CD4-positive, alpha-beta memory T cell (primary cell): ENCODE measurements around the gene SPEM2. TPM values are rescaled to one million over a fixed set of nuclear protein-coding genes. Genes with fewer than 3 reads are reported as not detected.

Experiments
- CTCF ChIA-PET: fragments of 350-600 bp; sonication (Branson Sonifier 250); formaldehyde crosslinking; loops from one replicate; lab custom pipeline; 2021; ENCODE audit warnings: inconsistent platforms; ENCODE audit not compliant: partially characterized antibody; lab: Charles Lee
- POLR2A ChIA-PET: fragments of 350-600 bp; sonication (Branson Sonifier 250); formaldehyde crosslinking; loops from one replicate; lab custom pipeline; 2021; ENCODE audit not compliant: partially characterized antibody; lab: Charles Lee
- DNase-seq, 5 donors: peaks; one replicate each; pipeline versions ENCODE4 v3.0.0 to v3.0.0-alpha.2; 2020 to 2022; ENCODE audit warnings: mixed read lengths in 1 of 5
- H3K27ac ChIP-seq: one replicate; pipeline ENCODE4 v1.7.0; 2013; ENCODE audit warnings: low read depth, low read length
- H3K27me3 ChIP-seq: 2 replicates; pipeline ENCODE4 v1.7.0; 2013; ENCODE audit warnings: mild to moderate bottlenecking, low read length, moderate library complexity; ENCODE audit not compliant: insufficient read depth
- H3K36me3 ChIP-seq: 2 replicates; pipeline ENCODE4 v1.7.0; 2013; ENCODE audit warnings: mild to moderate bottlenecking, low read length, moderate library complexity; ENCODE audit not compliant: insufficient read depth
- H3K4me1 ChIP-seq: 2 replicates; pipeline ENCODE4 v1.7.0; 2013; ENCODE audit warnings: mild to moderate bottlenecking, low read length, moderate library complexity; ENCODE audit not compliant: insufficient read depth
- H3K4me3 ChIP-seq, 2 donors: one replicate each; pipeline ENCODE4 v1.7.0; 2013; ENCODE audit warnings: low read length in 2 of 2, mild to moderate bottlenecking in 1 of 2
- H3K9me3 ChIP-seq, 2 donors: one replicate each; pipeline ENCODE4 v1.7.0; 2013; ENCODE audit warnings: low read length in 2 of 2, control low read depth in 1 of 2; ENCODE audit not compliant: control insufficient read depth in 1 of 2
- H3K27ac Mint-ChIP-seq, 7 donors: one replicate each; pipeline ENCODE4 v1.8.0; 2020 to 2021; ENCODE audit warnings: mixed read lengths in 7 of 7, mild to moderate bottlenecking in 6 of 7, inconsistent platforms in 3 of 7, moderate library complexity in 3 of 7
- H3K27me3 Mint-ChIP-seq, 2 donors: one replicate each; pipeline ENCODE4 v1.8.0; 2020 to 2021; ENCODE audit warnings: mixed read lengths in 2 of 2
- H3K36me3 Mint-ChIP-seq, 2 donors: one replicate each; pipeline ENCODE4 v1.8.0; 2020 to 2021; ENCODE audit warnings: mixed read lengths in 2 of 2, inconsistent platforms in 1 of 2, mild to moderate bottlenecking in 1 of 2
- H3K4me1 Mint-ChIP-seq, 4 donors: one replicate each; pipeline ENCODE4 v1.8.0; 2020 to 2021; ENCODE audit warnings: mixed read lengths in 4 of 4, mild to moderate bottlenecking in 1 of 4
- H3K4me3 Mint-ChIP-seq, 8 donors: one replicate each; pipeline ENCODE4 v1.8.0; 2020 to 2021; ENCODE audit warnings: mixed read lengths in 8 of 8, mild to moderate bottlenecking in 7 of 8, moderate library complexity in 6 of 8, inconsistent platforms in 3 of 8
- H3K9me3 Mint-ChIP-seq, 8 donors: one replicate each; pipeline ENCODE4 v1.8.0; 2020 to 2021; ENCODE audit warnings: mixed read lengths in 8 of 8, mild to moderate bottlenecking in 5 of 8, inconsistent platforms in 3 of 8, moderate library complexity in 1 of 8
- intact Hi-C: fragments of 100-400 bp; cut with micrococcal nuclease; formaldehyde crosslinking; loops from one replicate; pipeline ENCODE4 v1.15.1; 2023
- polyA plus RNA-seq, 2 donors: library from polyadenylated mRNA; unstranded; fragments of 300-500 nt; fragmentation: Illumina TruSeq; gene quantifications; one replicate each; pipeline ENCODE4 v1.2.3, GENCODE V29; 2021
- total RNA-seq, 2 experiments: library from RNA; stranded (reverse); gene quantifications; one replicate each; pipeline ENCODE4 v1.2.3, GENCODE V29; 2021

Gene SPEM2
- total and polyA plus RNA-seq, 4 experiments from 2014 or later: not detected

DNA sequence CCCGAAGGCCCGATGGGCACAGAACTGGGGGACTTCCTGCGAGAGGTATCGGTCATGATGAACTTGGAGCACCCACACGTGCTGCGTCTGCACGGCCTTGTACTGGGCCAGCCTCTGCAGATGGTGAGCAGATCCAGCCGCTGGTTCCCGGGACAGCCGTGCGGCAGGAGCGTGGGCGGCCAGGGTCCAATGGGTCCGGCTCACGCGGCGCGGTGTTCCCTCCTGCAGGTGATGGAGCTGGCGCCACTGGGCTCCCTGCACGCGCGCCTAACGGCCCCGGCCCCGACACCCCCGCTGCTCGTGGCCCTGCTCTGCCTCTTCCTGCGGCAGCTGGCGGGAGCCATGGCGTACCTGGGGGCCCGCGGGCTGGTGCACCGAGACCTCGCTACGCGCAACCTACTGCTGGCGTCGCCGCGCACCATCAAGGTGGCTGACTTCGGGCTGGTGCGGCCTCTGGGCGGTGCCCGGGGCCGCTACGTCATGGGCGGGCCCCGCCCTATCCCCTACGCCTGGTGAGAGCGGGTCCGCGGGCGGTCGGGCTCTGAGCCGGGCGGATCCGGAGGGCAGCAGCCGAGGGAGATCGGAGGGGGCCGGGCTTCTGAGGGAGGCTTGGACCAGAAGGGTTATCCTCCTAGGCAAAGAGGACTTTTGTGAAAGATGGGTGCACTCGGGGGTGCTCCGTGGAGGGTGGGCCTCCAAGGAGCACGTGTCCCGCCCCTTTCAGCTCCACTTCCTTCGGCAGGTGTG, 41.5 kb upstream of the SPEM2 start:
- intact Hi-C loops: loop anchor here (1.0 kb wide), 3 partner anchors 10 to 51 kb away; partner anchors contain the start of genes PLSCR3, TMEM102 and TMEM256
- ChIA-PET CTCF (interaction anchor here (1.1 to 2.2 kb wide), 4 partner anchors 20 to 200 kb away, joined by 3 to 8 read pairs (median 4); partner anchors contain the start of genes MPDU1 and TMEM256), POLR2A (interaction anchor here (0.6 to 6.8 kb wide), 30 partner anchors 9 to 302 kb away, joined by 3 to 69 read pairs (median 6); partner anchors contain the start of genes ACAP1, CHRNB1, FGF11 and FXR2)
- H3K36me3 Mint-ChIP-seq: peaks cover 7 to 19% of the 10 kb centered on the region in 2 donors
- peak; percentile 82 to 87 (median 84) for DNase-seq
- peak overlapping the region; percentile 88 to 97 (median 94) for H3K27ac Mint-ChIP-seq
- H3K27me3 Mint-ChIP-seq: peaks cover 28 to 32% of the 10 kb centered on the region in 2 donors
- Histone ChIP-seq H3K4me1 (peaks cover 16% of the 10 kb centered on the region), H3K4me3 (peak overlapping the region; percentile 42 to 86), H3K36me3 (peaks cover 6% of the 10 kb centered on the region), H3K27ac (peak overlapping the region; percentile 72), H3K9me3 (no peaks in the 10 kb centered on the region), H3K27me3 (peaks cover 9% of the 10 kb centered on the region)
- H3K4me1 Mint-ChIP-seq: peaks cover 8 to 28% (median 13%) of the 10 kb centered on the region in 4 donors
- H3K9me3 Mint-ChIP-seq: peaks cover 0 to 6% (median 0%) of the 10 kb centered on the region in 8 donors
- peak overlapping the region; percentile 80 to 87 (median 82) for H3K4me3 Mint-ChIP-seq

DNA sequence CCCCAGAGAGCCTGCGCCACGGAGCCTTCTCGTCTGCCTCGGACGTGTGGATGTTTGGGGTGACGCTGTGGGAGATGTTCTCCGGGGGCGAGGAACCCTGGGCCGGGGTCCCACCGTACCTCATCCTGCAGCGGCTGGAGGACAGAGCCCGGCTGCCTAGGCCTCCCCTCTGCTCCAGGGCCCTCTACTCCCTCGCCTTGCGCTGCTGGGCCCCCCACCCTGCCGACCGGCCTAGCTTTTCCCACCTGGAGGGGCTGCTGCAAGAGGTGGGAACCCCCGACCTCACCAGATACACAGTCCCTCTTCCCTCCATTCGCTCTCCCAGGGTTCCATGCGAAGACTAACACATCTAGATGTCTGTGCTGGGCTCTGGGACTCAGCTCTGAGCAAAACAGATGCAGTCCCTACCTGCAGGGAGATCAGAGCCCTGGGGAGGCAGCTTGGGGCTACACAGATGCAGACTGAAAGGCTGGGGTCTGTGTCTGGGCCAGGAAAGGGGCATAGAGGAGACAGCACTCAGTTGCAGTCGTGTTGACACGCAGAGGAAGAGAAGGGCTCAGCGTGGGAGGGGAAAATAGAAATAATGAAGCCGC, 40.8 kb upstream of the SPEM2 start:
- peaks cover 22 to 26% of the 10 kb centered on the region in 2 donors for H3K27me3 Mint-ChIP-seq
- Histone ChIP-seq H3K9me3 (no peaks in the 10 kb centered on the region), H3K36me3 (peaks cover 13% of the 10 kb centered on the region), H3K27me3 (peaks cover 9% of the 10 kb centered on the region), H3K4me1 (peaks cover 19% of the 10 kb centered on the region), H3K4me3 (peak overlapping the region; percentile 42 to 86), H3K27ac (peak overlapping the region; percentile 72)
- ChIA-PET CTCF (interaction anchor here (1.1 to 2.2 kb wide), 4 partner anchors 19 to 199 kb away, joined by 3 to 8 read pairs (median 4); partner anchors contain the start of genes MPDU1 and TMEM256), POLR2A (interaction anchor here (0.6 to 6.8 kb wide), 28 partner anchors 9 to 302 kb away, joined by 3 to 69 read pairs (median 6); partner anchors contain the start of genes ACAP1, FGF11, FXR2 and GPS2)
- DNase-seq: no peak
- H3K9me3 Mint-ChIP-seq: peaks cover 0 to 1% (median 0%) of the 10 kb centered on the region in 8 donors
- peaks cover 8 to 32% (median 13%) of the 10 kb centered on the region in 4 donors for H3K4me1 Mint-ChIP-seq
- intact Hi-C loops: loop anchor here (1.0 kb wide), 3 partner anchors 10 to 51 kb away; partner anchors contain the start of genes PLSCR3, TMEM102 and TMEM256
- peak overlapping the region; percentile 88 to 97 (median 94) for H3K27ac Mint-ChIP-seq
- H3K36me3 Mint-ChIP-seq: peaks cover 6 to 26% of the 10 kb centered on the region in 2 donors
- H3K4me3 Mint-ChIP-seq: peak overlapping the region; percentile 80 to 87 (median 82)

DNA sequence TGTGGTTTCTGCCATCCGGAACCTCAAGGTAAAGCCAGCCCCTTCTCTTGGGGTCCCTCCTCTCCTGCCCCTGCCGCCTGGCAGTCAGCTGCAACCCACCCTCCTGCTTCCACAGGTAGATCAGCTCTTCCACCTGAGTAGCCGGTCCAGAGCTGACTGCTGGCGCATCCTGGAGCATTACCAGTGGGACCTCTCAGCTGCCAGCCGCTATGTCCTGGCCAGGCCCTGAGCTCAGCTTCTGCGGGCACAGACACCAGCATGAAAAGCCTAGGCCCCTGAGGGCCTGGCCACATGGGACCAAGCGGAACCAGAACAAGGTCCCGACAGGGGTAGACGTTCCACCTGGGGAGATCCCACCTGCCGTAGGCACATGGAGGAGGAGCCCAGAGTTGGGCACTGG, 36.6 kb upstream of the SPEM2 start:
- Mint-ChIP-seq H3K27me3 (no peaks in the 10 kb centered on the region), H3K9me3 (no peaks in the 10 kb centered on the region), H3K4me1 (peaks cover 11 to 53% (median 32%) of the 10 kb centered on the region in 4 donors), H3K4me3 (no peak overlapping the region), H3K27ac (no peak overlapping the region), H3K36me3 (peaks cover 34 to 56% of the 10 kb centered on the region in 2 donors)
- ChIA-PET POLR2A (interaction anchor here (1.1 to 6.8 kb wide), 4 partner anchors 9 to 38 kb away, joined by 3 to 69 read pairs (median 8); partner anchors contain the start of gene TMEM256), CTCF (interaction anchor here (0.7 to 3.3 kb wide), 2 partner anchors 33 to 47 kb away, joined by 4 to 14 read pairs; partner anchors contain the start of gene TMEM95)
- no peaks in the 10 kb centered on the region for H3K9me3 ChIP-seq
- intact Hi-C loops: no loop called here
- peaks cover 51% of the 10 kb centered on the region for H3K4me1 ChIP-seq
- no peak for DNase-seq
- no peak overlapping the region for H3K4me3 ChIP-seq
- peaks cover 42% of the 10 kb centered on the region for H3K36me3 ChIP-seq
- no peak overlapping the region for H3K27ac ChIP-seq
- H3K27me3 ChIP-seq: no peaks in the 10 kb centered on the region

DNA sequence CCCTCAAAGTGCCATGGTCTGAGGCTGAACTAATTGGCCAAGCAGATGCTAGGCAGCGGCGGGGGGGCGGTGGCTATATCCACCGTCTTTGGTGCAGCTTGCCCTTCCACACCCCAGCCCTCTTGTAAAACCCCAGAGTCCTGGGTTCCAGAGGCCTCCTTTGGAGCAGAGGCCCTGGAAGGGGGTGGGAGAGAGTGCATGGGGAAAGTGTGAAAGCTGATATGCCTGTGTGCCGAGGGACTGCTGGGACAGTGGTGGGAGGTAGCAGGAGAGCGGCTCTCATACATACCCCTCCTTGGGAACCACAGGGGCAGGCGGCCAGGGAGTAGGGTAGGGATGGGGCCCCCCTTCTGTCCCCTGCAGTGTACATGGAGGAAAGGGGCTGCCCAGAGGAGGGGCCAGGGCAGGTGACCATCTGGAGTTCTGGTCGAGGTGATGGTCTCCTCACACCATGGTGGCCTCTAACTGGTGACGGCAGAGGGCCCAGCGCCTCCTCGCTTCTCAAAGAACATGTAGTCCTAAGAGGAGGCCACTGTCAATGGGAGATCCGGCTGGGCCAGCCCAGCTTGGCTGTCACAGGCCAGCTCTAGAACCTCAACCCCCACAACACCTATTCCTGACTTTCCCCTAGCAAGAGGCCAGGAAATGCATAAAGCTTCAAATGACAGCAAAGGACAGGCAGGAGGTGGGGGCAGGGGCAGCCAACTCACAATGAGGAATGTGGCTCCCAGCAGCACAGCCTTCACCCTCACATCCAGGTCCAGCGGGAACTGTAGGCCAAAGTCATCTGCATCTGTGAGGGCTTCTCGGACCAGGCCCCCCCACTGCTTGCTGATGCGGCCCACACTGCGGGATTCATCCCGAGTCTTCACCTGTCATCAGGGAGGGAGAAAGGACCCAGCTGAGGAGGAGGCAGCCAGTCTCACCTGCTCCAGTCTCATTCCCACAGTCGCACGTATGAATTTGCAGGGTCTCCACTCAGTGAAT, 35.2 kb upstream of the SPEM2 start:
- no peaks in the 10 kb centered on the region for H3K27me3 ChIP-seq
- Mint-ChIP-seq H3K9me3 (peaks cover 0 to 3% (median 0%) of the 10 kb centered on the region in 8 donors), H3K27me3 (no peaks in the 10 kb centered on the region), H3K36me3 (peaks cover 34 to 55% of the 10 kb centered on the region in 2 donors), H3K27ac (peak overlapping the region in 5 of 7 donors; percentile 12 to 65 (median 25)), H3K4me3 (no peak overlapping the region), H3K4me1 (peaks cover 11 to 51% (median 32%) of the 10 kb centered on the region in 4 donors)
- peak overlapping the region; percentile 10 for H3K27ac ChIP-seq
- POLR2A ChIA-PET: interaction anchor here (0.7 to 6.8 kb wide), 4 partner anchors 10 to 48 kb away, joined by 3 to 69 read pairs (median 3); partner anchors contain the start of gene TMEM256
- H3K4me1 ChIP-seq: peaks cover 48% of the 10 kb centered on the region
- CTCF ChIA-PET: interaction anchor here (1.0 to 3.3 kb wide), 2 partner anchors 34 to 47 kb away, joined by 3 to 14 read pairs; partner anchors contain the start of gene TMEM95
- no peaks in the 10 kb centered on the region for H3K9me3 ChIP-seq
- no peak overlapping the region for H3K4me3 ChIP-seq
- no peak for DNase-seq
- peaks cover 42% of the 10 kb centered on the region for H3K36me3 ChIP-seq
- intact Hi-C loops: loop anchor here (5.0 kb wide), 1 partner anchor 38 kb away; the partner anchor contains the start of gene KCTD11

DNA sequence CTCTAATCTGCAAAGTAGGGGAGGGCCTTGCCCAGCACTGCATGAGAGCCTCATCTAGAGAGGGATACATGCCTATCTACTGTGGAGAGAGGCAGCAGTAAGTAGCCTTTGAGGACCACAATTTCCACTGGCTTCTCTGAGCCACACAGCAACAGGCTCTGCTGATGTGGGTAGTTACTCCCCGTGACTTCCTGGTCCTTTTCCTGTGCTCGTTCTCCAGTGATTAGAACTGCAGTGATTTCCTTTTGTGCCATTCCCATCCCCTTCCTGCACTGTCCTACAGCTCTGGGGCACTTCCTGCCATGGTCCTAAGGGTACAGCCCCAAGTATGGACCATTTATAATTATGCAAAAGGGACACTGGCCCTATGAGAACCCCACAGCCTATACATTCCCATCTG, 34.1 kb upstream of the SPEM2 start:
- no peak overlapping the region for H3K4me3 ChIP-seq
- DNase-seq: no peak
- POLR2A ChIA-PET: no interaction called here
- Mint-ChIP-seq H3K36me3 (peaks cover 34 to 52% of the 10 kb centered on the region in 2 donors), H3K27me3 (no peaks in the 10 kb centered on the region), H3K9me3 (peaks cover 0 to 3% (median 0%) of the 10 kb centered on the region in 8 donors), H3K4me3 (peak overlapping the region in 3 of 8 donors; percentile 29 to 83 (median 58)), H3K27ac (peak overlapping the region in 4 of 7 donors; percentile 35 to 70 (median 57)), H3K4me1 (peaks cover 12 to 47% (median 33%) of the 10 kb centered on the region in 4 donors)
- H3K9me3 ChIP-seq: no peaks in the 10 kb centered on the region
- H3K36me3 ChIP-seq: peaks cover 42% of the 10 kb centered on the region
- intact Hi-C loops: loop anchor here (5.0 kb wide), 1 partner anchor 39 kb away; the partner anchor contains the start of gene KCTD11
- no peak overlapping the region for H3K27ac ChIP-seq
- no peaks in the 10 kb centered on the region for H3K27me3 ChIP-seq
- peaks cover 48% of the 10 kb centered on the region for H3K4me1 ChIP-seq
- CTCF ChIA-PET: no interaction called here
